Vagina (tissue), 2 donors: Measurements from ENCODE around the gene ARMC6.

Experiments
- POLR2A ChIP-seq, 2 donors: fragments of 450-650 bp; IDR thresholded peaks; one replicate each; pipeline ENCODE4 v1.6.1; 2017; ENCODE audit warnings: antibody characterized with exemption in 2 of 2, mild to moderate bottlenecking in 2 of 2, moderate library complexity in 2 of 2
- TF ChIP-seq, protein P1 (sequence below), 3 experiments: fragments of 450-650 bp in 2 of 3; fragments of 200-600 bp in 1 of 3; sonication (generic) in 1 of 3; IDR thresholded peaks; one replicate each; pipeline ENCODE4 v1.5.1; 2017 to 2019; ENCODE audit warnings: antibody characterized with exemption in 3 of 3, mild to moderate bottlenecking in 2 of 3, moderate library complexity in 2 of 3

DNA sequence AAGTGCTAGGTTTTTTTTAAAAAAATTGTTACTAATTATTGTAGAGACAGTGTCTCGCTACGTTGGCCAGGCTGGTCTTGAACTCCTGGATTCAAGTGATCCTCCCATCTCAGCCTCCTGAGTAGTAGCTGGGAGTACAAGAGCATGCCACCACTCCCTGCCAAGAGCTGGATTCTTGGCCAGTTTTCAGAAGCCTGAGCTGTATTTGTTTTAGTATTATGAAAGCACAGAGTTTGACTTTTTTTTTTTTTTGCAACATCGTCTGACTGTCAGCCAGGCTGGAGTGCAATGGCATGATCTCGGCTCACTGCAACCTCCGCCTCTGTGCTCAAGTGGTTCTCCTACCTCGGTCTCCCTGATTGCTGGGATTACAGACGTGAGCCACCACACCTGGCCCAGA, 7.0 kb downstream of the ARMC6 start:
- TF ChIP-seq POLR2A (IDR thresholded peaks at IDR 0.05) = no peak
- TF ChIP-seq, protein P1, sequence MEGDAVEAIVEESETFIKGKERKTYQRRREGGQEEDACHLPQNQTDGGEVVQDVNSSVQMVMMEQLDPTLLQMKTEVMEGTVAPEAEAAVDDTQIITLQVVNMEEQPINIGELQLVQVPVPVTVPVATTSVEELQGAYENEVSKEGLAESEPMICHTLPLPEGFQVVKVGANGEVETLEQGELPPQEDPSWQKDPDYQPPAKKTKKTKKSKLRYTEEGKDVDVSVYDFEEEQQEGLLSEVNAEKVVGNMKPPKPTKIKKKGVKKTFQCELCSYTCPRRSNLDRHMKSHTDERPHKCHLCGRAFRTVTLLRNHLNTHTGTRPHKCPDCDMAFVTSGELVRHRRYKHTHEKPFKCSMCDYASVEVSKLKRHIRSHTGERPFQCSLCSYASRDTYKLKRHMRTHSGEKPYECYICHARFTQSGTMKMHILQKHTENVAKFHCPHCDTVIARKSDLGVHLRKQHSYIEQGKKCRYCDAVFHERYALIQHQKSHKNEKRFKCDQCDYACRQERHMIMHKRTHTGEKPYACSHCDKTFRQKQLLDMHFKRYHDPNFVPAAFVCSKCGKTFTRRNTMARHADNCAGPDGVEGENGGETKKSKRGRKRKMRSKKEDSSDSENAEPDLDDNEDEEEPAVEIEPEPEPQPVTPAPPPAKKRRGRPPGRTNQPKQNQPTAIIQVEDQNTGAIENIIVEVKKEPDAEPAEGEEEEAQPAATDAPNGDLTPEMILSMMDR (IDR thresholded peaks at IDR 0.05) = no peak
